Naive B cell (primary cell): ENCODE measurements around the gene TUBGCP6. TPM values are rescaled to one million over a fixed set of nuclear protein-coding genes. Genes with fewer than 3 reads are reported as not detected.

Experiments used
- ATAC-seq, 2 donors: fragments of 150-1000 bp; cut with Tn5 transposase; 2 replicates each; pipeline ENCODE4 v1.10.0; 2021; ENCODE audit warnings: low read depth in 2 of 2, mild to moderate bottlenecking in 2 of 2, moderate library complexity in 2 of 2
- DNase-seq: peaks from one replicate; pipeline ENCODE4 v3.0.0; 2022
- H3K27ac Mint-ChIP-seq, 6 donors: one replicate each; pipeline ENCODE4 v1.8.0; 2020 to 2022; ENCODE audit warnings: mild to moderate bottlenecking in 6 of 6, mixed read lengths in 6 of 6, moderate library complexity in 5 of 6, inconsistent platforms in 2 of 6
- H3K27me3 Mint-ChIP-seq, 3 donors: one replicate each; pipeline ENCODE4 v1.8.0; 2021 to 2022; ENCODE audit warnings: mixed read lengths in 3 of 3, mild to moderate bottlenecking in 1 of 3
- H3K36me3 Mint-ChIP-seq, 2 donors: one replicate each; pipeline ENCODE4 v1.8.0; 2020 to 2022; ENCODE audit warnings: mixed read lengths in 2 of 2, inconsistent platforms in 1 of 2, mild to moderate bottlenecking in 1 of 2
- H3K4me1 Mint-ChIP-seq, 3 donors: one replicate each; pipeline ENCODE4 v1.8.0; 2020 to 2022; ENCODE audit warnings: mixed read lengths in 3 of 3, inconsistent platforms in 1 of 3, mild to moderate bottlenecking in 1 of 3, moderate library complexity in 1 of 3
- H3K4me3 Mint-ChIP-seq, 8 donors: one replicate each; pipeline ENCODE4 v1.8.0; 2020 to 2022; ENCODE audit warnings: mild to moderate bottlenecking in 8 of 8, mixed read lengths in 8 of 8, moderate library complexity in 8 of 8, inconsistent platforms in 2 of 8
- H3K9me3 Mint-ChIP-seq, 7 donors: one replicate each; pipeline ENCODE4 v1.8.0; 2020 to 2022; ENCODE audit warnings: mixed read lengths in 7 of 7, mild to moderate bottlenecking in 5 of 7, inconsistent platforms in 2 of 7, moderate library complexity in 1 of 7
- polyA plus RNA-seq, 6 donors: library from polyadenylated mRNA; unstranded; fragments of 300-500 nt; fragmentation: Illumina TruSeq; gene quantifications; one replicate each; pipeline ENCODE4 v1.2.3, GENCODE V29; 2021; ENCODE audit warnings: low read depth in 6 of 6

TUBGCP6 gene
- polyA plus RNA-seq, 6 donors from 2014 or later = 11.6 to 23.2 (median 14.2) TPM

DNA sequence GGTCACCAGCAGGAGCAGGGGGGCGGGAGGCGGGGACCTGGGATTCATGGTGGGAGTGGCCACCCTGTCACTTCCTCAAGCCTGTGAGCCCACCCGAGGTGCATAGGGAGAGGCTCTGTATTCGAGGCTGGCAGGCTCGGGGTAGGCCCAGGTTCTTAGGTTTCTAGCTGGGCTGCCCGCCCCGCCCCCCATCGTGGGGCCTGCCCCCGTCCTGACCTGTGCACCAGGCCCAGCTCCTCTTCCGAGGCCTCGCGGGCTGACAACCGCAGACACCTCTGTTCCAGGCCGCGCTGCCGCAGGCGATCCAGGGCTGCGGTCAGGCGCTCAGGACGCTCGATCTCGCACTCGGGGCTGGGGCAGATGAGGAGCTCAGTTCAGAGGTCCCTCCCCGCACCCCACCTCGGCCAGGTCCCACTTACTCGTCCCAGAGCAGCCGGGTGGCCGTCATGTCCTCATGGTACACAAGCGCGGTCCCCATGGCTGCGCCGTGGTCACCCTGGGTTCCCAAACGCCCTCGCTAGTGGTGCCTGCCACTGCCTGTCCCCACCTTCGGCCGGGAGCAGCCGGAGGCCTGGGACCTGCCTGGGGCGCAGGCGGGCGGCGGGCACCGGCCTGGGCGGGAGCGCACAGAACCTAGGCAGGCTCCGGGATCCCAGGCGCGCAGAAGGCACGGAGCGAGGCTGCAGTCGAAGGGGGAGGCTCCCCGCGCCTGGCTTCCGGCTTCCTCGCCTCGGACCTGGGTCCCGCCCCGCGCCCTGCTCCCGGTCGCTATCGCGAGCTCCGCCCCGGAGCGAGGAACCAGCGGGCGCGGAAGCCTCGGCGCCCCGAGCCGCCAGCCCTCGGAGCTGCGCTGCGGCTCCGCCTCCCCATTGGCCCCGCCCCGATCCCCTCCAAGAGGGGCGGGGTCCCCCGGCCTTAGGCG lies 6.0 kb upstream of the TUBGCP6 start, which contains the start of gene HDAC10:
TSS of gene HDAC10 (minus strand) at position 711 of the 922 bp plus-strand sequence. CDS start at position 478, 233 bp downstream.
- Mint-ChIP-seq H3K4me3 (peak within 1 kb of the TSS; percentile 68 to 87 (median 80)), H3K27me3 (no peaks in the 10 kb centered on the region), H3K27ac (peak within 1 kb of the TSS in 5 of 6 donors; percentile 13 to 83 (median 69)), H3K4me1 (peaks cover 7 to 15% (median 12%) of the 10 kb centered on the region in 3 donors), H3K36me3 (no peaks in the 10 kb centered on the region), H3K9me3 (no peaks in the 10 kb centered on the region)
- ATAC-seq (peak; percentile 63 to 70), DNase-seq (peak; percentile 71)

DNA sequence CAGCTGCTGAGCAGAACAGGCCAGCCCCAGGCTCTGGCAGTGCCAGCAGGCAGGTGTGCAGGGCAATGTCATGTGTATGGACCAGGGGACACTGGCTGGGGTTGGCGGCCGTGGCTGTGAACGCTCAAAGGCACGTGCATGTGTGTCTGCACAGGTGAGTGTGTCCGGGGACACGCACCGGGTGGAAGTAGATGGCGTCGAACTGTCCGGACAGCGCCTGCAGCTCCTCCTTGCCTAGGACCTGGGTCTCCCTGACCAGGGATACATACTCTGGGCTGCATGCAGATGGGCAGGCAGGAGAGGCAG lies 5.4 kb upstream of the TUBGCP6 start:
- H3K27me3 Mint-ChIP-seq = no peaks in the 10 kb centered on the region
- H3K4me1 Mint-ChIP-seq = peaks cover 7 to 15% (median 13%) of the 10 kb centered on the region in 3 donors
- peak overlapping the region; percentile 63 to 81 (median 72) for H3K4me3 Mint-ChIP-seq
- H3K9me3 Mint-ChIP-seq = no peaks in the 10 kb centered on the region
- peak overlapping the region in 1 of 6 donors; percentile 57 for H3K27ac Mint-ChIP-seq
- ATAC-seq = no peak
- H3K36me3 Mint-ChIP-seq = peaks cover 0 to 1% of the 10 kb centered on the region in 2 donors
- no peak for DNase-seq

DNA sequence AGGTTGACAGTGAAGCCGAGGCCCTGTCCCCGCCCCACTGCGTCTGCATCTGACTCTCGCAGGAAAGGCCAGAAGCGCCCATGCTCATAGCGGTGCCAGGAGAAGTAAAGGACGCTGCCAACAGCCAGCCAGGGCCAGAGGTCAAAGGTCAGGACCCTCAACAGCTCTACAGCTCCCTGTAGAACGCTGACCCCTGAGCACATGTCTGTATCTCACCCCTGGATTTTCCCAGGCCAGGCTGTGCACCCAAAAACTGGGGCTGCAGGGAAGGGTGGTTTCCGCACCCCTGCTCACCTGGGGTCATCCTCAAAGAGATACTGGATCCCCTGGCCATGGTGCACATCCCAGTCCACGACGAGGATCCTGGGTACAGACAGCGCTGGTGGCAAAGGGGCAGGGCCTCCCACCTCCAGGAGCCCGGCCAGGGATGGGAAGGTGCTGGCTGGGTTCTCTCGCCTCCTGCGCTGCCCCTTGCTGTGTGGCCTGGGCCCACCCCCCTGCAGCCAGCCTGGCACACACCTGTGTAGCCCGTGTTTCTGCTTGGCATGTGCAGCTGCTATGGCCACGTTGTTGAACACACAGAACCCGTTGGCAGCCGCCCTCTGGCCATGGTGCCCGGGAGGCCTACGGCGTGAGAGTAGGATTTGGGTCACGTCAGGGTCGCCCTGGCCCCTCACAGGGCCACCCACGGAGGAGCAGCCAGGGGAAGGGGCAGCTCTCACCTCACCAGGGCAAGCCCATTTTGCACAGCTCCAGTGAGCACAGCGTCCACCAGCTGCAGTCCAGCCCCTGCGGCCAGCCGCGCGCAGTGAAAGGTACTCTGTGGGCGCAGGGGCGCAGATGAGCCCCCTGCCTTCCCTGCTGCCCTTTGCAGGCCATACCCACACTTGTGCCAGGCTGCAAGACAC lies 4.8 kb upstream of the TUBGCP6 start:
- H3K4me3 Mint-ChIP-seq = peak overlapping the region in 7 of 8 donors; percentile 45 to 81 (median 73)
- H3K4me1 Mint-ChIP-seq = peaks cover 12 to 19% (median 18%) of the 10 kb centered on the region in 3 donors
- H3K36me3 Mint-ChIP-seq = peaks cover 0 to 7% of the 10 kb centered on the region in 2 donors
- no peaks in the 10 kb centered on the region for H3K9me3 Mint-ChIP-seq
- ATAC-seq (no peak), DNase-seq (no peak)
- H3K27ac Mint-ChIP-seq = no peak overlapping the region
- no peaks in the 10 kb centered on the region for H3K27me3 Mint-ChIP-seq

DNA sequence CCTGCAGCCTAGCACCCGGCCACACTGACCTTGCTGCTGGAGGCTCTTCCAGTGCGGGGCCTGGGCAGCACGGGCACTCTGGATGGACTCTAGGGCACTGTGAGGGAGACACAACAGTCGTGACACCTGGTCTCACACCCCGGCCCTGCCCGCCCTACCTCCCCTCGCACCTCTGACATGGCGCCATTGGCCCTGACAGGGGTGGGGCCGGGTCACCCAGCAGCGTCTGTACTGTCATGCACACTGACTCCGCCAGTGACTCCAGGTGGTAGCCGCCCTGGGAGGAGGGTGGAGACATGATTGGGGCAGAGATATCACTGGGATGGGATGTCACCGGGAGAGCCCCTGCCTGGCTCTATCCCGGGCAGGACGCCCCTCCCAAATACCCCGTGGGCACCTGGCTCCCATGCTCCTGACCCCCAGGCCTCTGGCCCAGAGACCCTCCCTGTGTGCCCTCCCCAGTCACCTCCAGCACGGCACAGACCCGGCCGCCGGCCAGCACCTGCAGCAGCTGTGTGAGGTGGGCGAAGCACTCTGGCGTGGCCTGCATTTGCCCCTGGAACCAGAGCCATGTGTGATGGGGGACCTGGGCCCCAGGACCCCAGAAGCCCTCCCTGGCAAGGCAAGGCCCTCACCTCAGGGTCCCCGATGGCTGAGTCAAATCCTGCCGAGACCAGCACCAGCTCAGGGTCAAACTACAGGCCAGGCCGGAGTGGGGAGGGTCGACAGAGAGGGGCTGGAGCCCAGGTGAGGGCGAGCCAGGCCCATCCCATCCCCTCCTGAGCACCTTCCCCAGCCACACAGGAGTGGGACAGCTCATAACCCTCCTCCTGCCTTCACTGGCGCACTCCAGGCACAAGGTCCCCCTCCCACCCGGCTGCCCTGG lies 3.6 kb upstream of the TUBGCP6 start:
- peak overlapping the region in 2 of 6 donors; percentile 88 to 92 for H3K27ac Mint-ChIP-seq
- H3K36me3 Mint-ChIP-seq = peaks cover 0 to 7% of the 10 kb centered on the region in 2 donors
- no peaks in the 10 kb centered on the region for H3K9me3 Mint-ChIP-seq
- peak overlapping the region in 4 of 8 donors; percentile 9 to 81 (median 35) for H3K4me3 Mint-ChIP-seq
- no peaks in the 10 kb centered on the region for H3K27me3 Mint-ChIP-seq
- no peak for DNase-seq
- ATAC-seq = no peak
- peaks cover 20 to 30% (median 29%) of the 10 kb centered on the region in 3 donors for H3K4me1 Mint-ChIP-seq

DNA sequence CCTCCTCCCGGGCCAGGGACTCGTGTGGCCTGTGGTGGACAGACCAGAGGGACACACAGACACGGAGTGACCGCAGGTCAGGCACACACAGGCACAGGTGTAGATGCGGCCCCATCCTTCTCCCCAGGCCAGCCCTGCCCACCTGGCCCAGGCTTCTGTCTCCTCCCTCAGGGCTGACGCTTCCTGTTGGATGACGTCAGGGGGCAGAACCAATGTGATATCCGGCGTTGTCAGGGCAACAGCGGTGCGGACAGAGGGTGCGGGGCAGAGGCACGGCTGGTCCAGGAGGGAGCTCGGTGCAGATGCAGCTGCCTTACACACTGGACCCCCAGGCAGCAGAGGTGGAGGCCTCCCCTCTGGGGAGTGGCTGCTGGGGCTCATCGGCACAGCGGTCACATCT lies 2.9 kb upstream of the TUBGCP6 start:
- Mint-ChIP-seq H3K4me1 (peaks cover 20 to 36% (median 36%) of the 10 kb centered on the region in 3 donors), H3K9me3 (no peaks in the 10 kb centered on the region), H3K36me3 (peaks cover 0 to 7% of the 10 kb centered on the region in 2 donors), H3K4me3 (peak overlapping the region in 3 of 8 donors; percentile 35 to 81 (median 36)), H3K27ac (peak overlapping the region in 4 of 6 donors; percentile 75 to 92 (median 83)), H3K27me3 (no peaks in the 10 kb centered on the region)
- DNase-seq (no peak), ATAC-seq (no peak)

DNA sequence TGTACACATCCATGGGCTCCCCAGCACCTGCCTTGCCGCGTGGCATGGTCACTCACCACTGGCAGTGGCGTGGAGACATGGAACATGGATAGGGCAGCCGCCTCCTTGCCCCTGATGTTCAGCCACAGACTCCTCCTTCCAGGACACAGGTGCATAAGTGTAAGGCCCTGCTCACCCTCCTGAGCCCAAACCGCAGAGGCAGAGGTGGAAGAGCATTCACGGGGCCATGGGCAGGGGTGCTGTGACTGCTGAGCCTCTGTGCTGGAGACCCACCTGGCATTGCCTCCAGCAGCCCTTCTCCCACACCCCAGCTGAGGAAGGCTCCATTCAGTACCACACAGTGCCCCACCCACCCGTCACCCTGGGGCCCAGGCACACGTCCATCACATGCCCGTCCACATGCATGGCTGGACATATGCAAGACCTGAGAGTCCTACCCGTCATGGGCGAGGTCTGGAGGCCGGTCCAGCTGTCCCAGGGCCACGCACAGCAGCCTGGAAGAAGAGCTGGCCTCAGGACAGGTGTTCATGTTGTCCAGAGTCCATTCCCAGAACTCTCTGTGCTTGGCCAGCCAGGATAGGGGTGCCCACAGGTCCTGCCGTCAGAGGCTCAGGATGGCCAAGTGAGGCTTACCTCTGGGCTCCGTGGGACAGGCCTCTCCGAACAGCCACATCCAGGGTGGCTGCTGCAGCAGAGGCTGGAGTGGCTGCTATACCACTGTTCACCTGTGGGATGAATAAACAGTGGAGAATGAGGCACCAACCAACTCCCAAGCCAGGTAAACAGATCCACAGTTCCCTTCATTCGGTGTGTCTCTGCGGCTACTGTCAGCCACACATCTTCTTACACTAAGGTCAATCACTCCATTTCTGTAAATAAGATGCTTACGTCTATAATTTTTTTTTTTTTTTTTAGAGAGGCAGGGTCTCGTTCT lies 1.7 kb upstream of the TUBGCP6 start:
- Mint-ChIP-seq H3K27ac (peak overlapping the region in 4 of 6 donors; percentile 68 to 100 (median 86)), H3K4me3 (peak overlapping the region; percentile 45 to 100 (median 76)), H3K4me1 (peaks cover 18 to 47% (median 43%) of the 10 kb centered on the region in 3 donors)

DNA sequence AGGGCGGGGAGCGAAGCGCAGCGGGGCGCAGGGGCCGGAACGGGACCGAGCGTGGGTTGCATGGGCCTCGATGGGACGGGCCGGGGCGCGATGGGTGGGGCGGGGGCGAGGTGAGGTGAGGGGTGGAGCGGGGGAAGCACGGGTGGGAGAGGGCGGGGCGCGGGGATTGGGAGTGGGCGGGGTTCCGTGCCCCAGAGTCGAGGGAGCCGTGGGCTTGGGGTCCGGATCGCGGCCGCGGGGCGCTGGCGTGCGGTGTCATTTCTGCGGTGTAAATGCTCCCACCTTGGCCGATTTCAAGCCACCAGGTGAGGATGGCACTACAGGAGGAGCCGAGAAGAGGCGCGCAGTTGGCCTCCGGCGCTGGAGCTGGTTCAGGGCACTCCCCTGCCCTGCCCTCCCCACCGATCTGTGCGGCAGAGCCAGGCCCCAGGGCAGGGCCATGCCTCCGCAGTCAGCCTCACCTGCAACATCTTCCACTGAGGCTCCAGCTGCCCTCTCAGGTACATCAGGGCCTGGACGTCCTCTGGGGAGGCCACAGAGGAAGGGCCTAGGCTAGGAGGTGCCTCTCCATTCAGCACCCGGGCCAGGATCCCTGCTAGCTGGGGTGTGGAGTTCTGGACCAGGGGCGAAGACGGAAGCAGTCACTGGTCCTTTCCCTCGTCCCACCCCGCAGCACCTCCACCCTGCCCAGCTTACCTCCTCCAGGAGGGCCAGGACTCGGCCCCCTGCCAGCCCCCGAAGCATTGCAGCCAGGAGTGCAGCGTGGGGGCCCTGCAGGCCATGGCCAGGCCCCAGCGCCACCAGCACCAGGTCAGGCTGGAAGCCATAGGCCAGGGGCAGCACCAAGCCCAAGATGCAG lies 620 bp upstream of the TUBGCP6 start:
- ATAC-seq (peak in 1 of 2 donors; percentile 40), DNase-seq (no peak)
- Mint-ChIP-seq H3K27ac (peak overlapping the region; percentile 95 to 100 (median 100)), H3K27me3 (no peaks in the 10 kb centered on the region), H3K4me1 (peaks cover 25 to 58% (median 51%) of the 10 kb centered on the region in 3 donors), H3K9me3 (no peaks in the 10 kb centered on the region), H3K36me3 (peaks cover 0 to 7% of the 10 kb centered on the region in 2 donors), H3K4me3 (peak overlapping the region; percentile 84 to 100 (median 99))

More for the DNA sequence above, 1.7 kb upstream of the TUBGCP6 start:
- DNase-seq (no peak), ATAC-seq (no peak)
- Mint-ChIP-seq H3K9me3 (no peaks in the 10 kb centered on the region), H3K36me3 (peaks cover 0 to 7% of the 10 kb centered on the region in 2 donors), H3K27me3 (no peaks in the 10 kb centered on the region)

DNA sequence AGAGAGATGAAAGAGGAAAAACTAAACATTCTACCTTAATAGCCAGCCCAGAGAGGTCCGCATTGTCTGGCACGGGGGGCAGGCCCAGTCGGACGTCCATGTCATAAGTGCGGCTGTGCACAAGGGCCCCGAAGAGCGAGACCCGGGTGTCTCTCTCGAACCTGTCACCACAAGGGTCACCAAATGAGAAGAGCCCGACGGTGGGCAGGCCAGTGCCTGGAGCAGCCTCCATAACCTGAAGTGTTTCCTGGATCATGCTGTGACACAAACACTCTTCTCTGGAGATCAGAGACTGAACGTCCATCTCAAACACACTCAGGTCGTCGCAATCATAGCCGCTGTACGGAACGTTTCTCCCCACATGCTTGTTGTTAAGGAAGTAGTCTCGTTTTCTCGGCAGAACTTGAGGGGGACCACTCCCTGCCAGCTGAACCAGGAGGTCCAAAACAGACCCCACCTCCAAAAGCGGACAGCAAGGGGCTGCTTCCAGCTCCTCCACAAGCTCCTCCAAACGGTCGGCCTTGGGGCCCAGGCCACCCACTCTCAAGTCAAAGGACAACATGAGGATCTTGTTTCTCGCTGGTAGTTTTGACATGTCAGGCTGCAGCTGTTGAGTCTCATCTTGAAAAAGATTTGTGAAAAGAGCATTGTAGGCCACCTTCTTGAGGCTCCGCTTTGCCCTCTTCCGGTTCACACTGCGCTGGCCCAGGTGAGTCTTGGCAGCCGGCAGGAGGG lies 971 bp downstream of the TUBGCP6 start:
- H3K4me1 Mint-ChIP-seq = peaks cover 25 to 60% (median 46%) of the 10 kb centered on the region in 3 donors
- H3K27me3 Mint-ChIP-seq = no peaks in the 10 kb centered on the region
- peaks cover 0 to 7% of the 10 kb centered on the region in 2 donors for H3K36me3 Mint-ChIP-seq
- H3K27ac Mint-ChIP-seq = peak overlapping the region; percentile 95 to 100 (median 100)
- ATAC-seq = no peak
- H3K4me3 Mint-ChIP-seq = peak overlapping the region; percentile 84 to 100 (median 99)
- DNase-seq = no peak
- H3K9me3 Mint-ChIP-seq = no peaks in the 10 kb centered on the region

DNA sequence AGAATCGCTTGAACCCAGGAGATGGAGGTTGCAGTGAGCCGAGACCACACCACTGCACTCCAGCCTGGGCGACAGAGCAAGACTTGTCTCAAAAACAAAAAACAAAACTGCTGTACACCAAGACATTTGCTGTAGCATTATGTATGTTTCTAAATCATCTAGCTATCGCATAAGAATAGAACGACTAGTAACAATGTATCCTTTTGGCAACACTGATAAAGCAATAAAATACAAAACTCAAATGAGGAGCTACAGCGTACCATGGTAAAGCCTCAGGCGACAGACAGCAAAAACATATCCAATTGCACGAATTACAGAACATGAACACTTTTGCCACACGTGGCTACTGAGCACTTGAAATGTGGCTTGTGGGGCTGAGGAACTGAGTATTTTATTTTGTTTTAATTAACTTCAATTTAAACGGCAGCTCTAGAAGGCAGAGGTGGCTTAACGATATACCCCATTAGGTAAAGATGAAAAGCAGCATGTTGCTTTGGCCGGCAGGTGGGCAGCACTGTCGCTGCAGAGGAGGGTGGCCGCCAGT lies 2.3 kb downstream of the TUBGCP6 start:
- peaks cover 0 to 7% of the 10 kb centered on the region in 2 donors for H3K36me3 Mint-ChIP-seq
- no peak for DNase-seq
- H3K4me1 Mint-ChIP-seq = peaks cover 22 to 60% (median 48%) of the 10 kb centered on the region in 3 donors
- H3K27ac Mint-ChIP-seq = peak overlapping the region in 4 of 6 donors; percentile 39 to 95 (median 61)
- no peak for ATAC-seq
- H3K9me3 Mint-ChIP-seq = no peaks in the 10 kb centered on the region
- H3K27me3 Mint-ChIP-seq = no peaks in the 10 kb centered on the region
- peak overlapping the region; percentile 84 to 100 (median 99) for H3K4me3 Mint-ChIP-seq

DNA sequence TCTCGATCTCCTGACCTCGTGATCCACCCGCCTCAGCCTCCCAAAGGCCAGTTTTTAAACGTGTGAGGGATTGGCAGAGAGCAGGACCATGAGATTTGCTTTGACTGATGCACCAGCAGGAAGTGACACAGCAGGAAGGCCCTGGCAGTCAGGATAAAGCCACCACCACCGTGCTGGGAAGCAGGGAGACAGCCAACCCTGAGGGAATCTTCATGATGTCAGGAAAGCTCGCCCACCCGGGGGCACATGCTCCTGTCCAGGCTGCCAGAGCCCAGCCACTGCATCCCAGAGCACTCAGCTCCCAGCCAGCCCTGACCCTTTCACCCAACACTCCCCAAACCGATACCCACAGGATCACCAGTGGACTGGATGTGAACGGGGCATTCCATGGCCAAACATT lies 6.1 kb downstream of the TUBGCP6 start:
- Mint-ChIP-seq H3K27ac (no peak overlapping the region), H3K9me3 (no peaks in the 10 kb centered on the region), H3K27me3 (no peaks in the 10 kb centered on the region), H3K4me3 (no peak overlapping the region), H3K4me1 (peaks cover 34 to 63% (median 49%) of the 10 kb centered on the region in 3 donors), H3K36me3 (no peaks in the 10 kb centered on the region)
- DNase-seq (no peak), ATAC-seq (no peak)
